Activated naive CD8-positive, alpha-beta T cell (primary cell): Measurements from ENCODE around the gene ELANE.

Source experiments
- H3K27ac Mint-ChIP-seq: one replicate; pipeline ENCODE4 v1.8.0; 2021; ENCODE audit warnings: mixed read lengths
- H3K27me3 Mint-ChIP-seq: one replicate; pipeline ENCODE4 v1.8.0; 2021; ENCODE audit warnings: mixed read lengths
- H3K36me3 Mint-ChIP-seq: one replicate; pipeline ENCODE4 v1.8.0; 2021; ENCODE audit warnings: mixed read lengths
- H3K4me1 Mint-ChIP-seq: one replicate; pipeline ENCODE4 v1.8.0; 2021; ENCODE audit warnings: low read depth, mixed read lengths
- H3K4me3 Mint-ChIP-seq: one replicate; pipeline ENCODE4 v1.8.0; 2021; ENCODE audit warnings: mild to moderate bottlenecking, mixed read lengths
- H3K9me3 Mint-ChIP-seq: one replicate; pipeline ENCODE4 v1.8.0; 2021; ENCODE audit warnings: low read depth, mixed read lengths

ELANE gene

GRCh38 chr19:852136-853013 lies at the start of gene ELANE:
TSS of gene ELANE (plus strand) at chr19:852303. CDS start at chr19:852329, 26 bp downstream.
- Mint-ChIP-seq H3K36me3 (no peaks in the 10 kb centered on the region), H3K9me3 (no peaks in the 10 kb centered on the region), H3K4me1 (no peaks in the 10 kb centered on the region), H3K27ac (no peak within 1 kb of the TSS), H3K27me3 (peaks cover under 1% of the 10 kb centered on the region), H3K4me3 (no peak within 1 kb of the TSS)

GRCh38 chr19:802498-803098 lies 49.5 kb upstream of the ELANE start:
- peak overlapping the region; percentile 66 for H3K27ac Mint-ChIP-seq
- peak overlapping the region; percentile 72 for H3K4me3 Mint-ChIP-seq
- no peaks in the 10 kb centered on the region for H3K27me3 Mint-ChIP-seq
- peaks cover 10% of the 10 kb centered on the region for H3K36me3 Mint-ChIP-seq
- peaks cover 41% of the 10 kb centered on the region for H3K4me1 Mint-ChIP-seq
- H3K9me3 Mint-ChIP-seq, result no peaks in the 10 kb centered on the region

GRCh38 chr19:803099-803561 lies 49.0 kb upstream of the ELANE start:
- H3K36me3 Mint-ChIP-seq, result peaks cover 10% of the 10 kb centered on the region
- peaks cover 45% of the 10 kb centered on the region for H3K4me1 Mint-ChIP-seq
- no peaks in the 10 kb centered on the region for H3K27me3 Mint-ChIP-seq
- H3K27ac Mint-ChIP-seq, result peak overlapping the region; percentile 75
- no peaks in the 10 kb centered on the region for H3K9me3 Mint-ChIP-seq
- H3K4me3 Mint-ChIP-seq, result peak overlapping the region; percentile 20

- Mint-ChIP-seq H3K27ac (peak overlapping the region; percentile 34), H3K27me3 (no peaks in the 10 kb centered on the region), H3K36me3 (peaks cover 8% of the 10 kb centered on the region), H3K4me3 (peak overlapping the region; percentile 20), H3K4me1 (peaks cover 45% of the 10 kb centered on the region), H3K9me3 (no peaks in the 10 kb centered on the region)
These were observed 48.3 kb upstream of the ELANE start for GRCh38 chr19:803686-804418.

GRCh38 chr19:804419-805165 lies 47.5 kb upstream of the ELANE start:
- H3K9me3 Mint-ChIP-seq, result no peaks in the 10 kb centered on the region
- H3K4me1 Mint-ChIP-seq, result peaks cover 41% of the 10 kb centered on the region
- H3K27me3 Mint-ChIP-seq, result no peaks in the 10 kb centered on the region
- no peak overlapping the region for H3K27ac Mint-ChIP-seq
- peaks cover 7% of the 10 kb centered on the region for H3K36me3 Mint-ChIP-seq
- no peak overlapping the region for H3K4me3 Mint-ChIP-seq

GRCh38 chr19:805166-805551 lies 46.9 kb upstream of the ELANE start:
- no peak overlapping the region for H3K27ac Mint-ChIP-seq
- H3K4me1 Mint-ChIP-seq, result peaks cover 36% of the 10 kb centered on the region
- no peak overlapping the region for H3K4me3 Mint-ChIP-seq
- peaks cover 6% of the 10 kb centered on the region for H3K36me3 Mint-ChIP-seq
- H3K27me3 Mint-ChIP-seq, result no peaks in the 10 kb centered on the region
- no peaks in the 10 kb centered on the region for H3K9me3 Mint-ChIP-seq

- no peaks in the 10 kb centered on the region for H3K27me3 Mint-ChIP-seq
- H3K4me1 Mint-ChIP-seq, result peaks cover 30% of the 10 kb centered on the region
- peaks cover 3% of the 10 kb centered on the region for H3K36me3 Mint-ChIP-seq
- no peaks in the 10 kb centered on the region for H3K9me3 Mint-ChIP-seq
- no peak overlapping the region for H3K27ac Mint-ChIP-seq
- no peak overlapping the region for H3K4me3 Mint-ChIP-seq
These were observed 46.2 kb upstream of the ELANE start for GRCh38 chr19:805600-806550.

GRCh38 chr19:806815-807421 lies 45.2 kb upstream of the ELANE start:
- no peaks in the 10 kb centered on the region for H3K27me3 Mint-ChIP-seq
- H3K27ac Mint-ChIP-seq, result peak overlapping the region; percentile 76
- H3K4me3 Mint-ChIP-seq, result peak overlapping the region; percentile 3
- peaks cover 23% of the 10 kb centered on the region for H3K4me1 Mint-ChIP-seq
- peaks cover 3% of the 10 kb centered on the region for H3K36me3 Mint-ChIP-seq
- H3K9me3 Mint-ChIP-seq, result no peaks in the 10 kb centered on the region

- Mint-ChIP-seq H3K4me3 (peak overlapping the region; percentile 3), H3K36me3 (peaks cover 3% of the 10 kb centered on the region), H3K27ac (peak overlapping the region; percentile 76)
These were observed 44.3 kb upstream of the ELANE start for GRCh38 chr19:807627-808422.

GRCh38 chr19:808423-808775 lies 43.7 kb upstream of the ELANE start:
- Mint-ChIP-seq H3K27ac (no peak overlapping the region), H3K4me3 (no peak overlapping the region), H3K4me1 (peaks cover 15% of the 10 kb centered on the region), H3K36me3 (peaks cover 3% of the 10 kb centered on the region), H3K27me3 (no peaks in the 10 kb centered on the region), H3K9me3 (no peaks in the 10 kb centered on the region)

More at GRCh38 chr19:807627-808422, 44.3 kb upstream of the ELANE start:
- Mint-ChIP-seq H3K4me1 (peaks cover 16% of the 10 kb centered on the region), H3K27me3 (no peaks in the 10 kb centered on the region), H3K9me3 (no peaks in the 10 kb centered on the region)

GRCh38 chr19:810077-810855 lies 41.8 kb upstream of the ELANE start:
- Mint-ChIP-seq H3K27me3 (no peaks in the 10 kb centered on the region), H3K27ac (no peak overlapping the region), H3K4me1 (peaks cover 9% of the 10 kb centered on the region), H3K4me3 (no peak overlapping the region), H3K9me3 (no peaks in the 10 kb centered on the region), H3K36me3 (peaks cover 3% of the 10 kb centered on the region)

- H3K4me1 Mint-ChIP-seq, result peaks cover 9% of the 10 kb centered on the region
- peaks cover 5% of the 10 kb centered on the region for H3K36me3 Mint-ChIP-seq
- no peak overlapping the region for H3K4me3 Mint-ChIP-seq
- no peaks in the 10 kb centered on the region for H3K9me3 Mint-ChIP-seq
- H3K27ac Mint-ChIP-seq, result no peak overlapping the region
- no peaks in the 10 kb centered on the region for H3K27me3 Mint-ChIP-seq
These were observed 41.1 kb upstream of the ELANE start for GRCh38 chr19:810883-811489.
